ENCODE measurements around the gene AZIN2.

DNA sequence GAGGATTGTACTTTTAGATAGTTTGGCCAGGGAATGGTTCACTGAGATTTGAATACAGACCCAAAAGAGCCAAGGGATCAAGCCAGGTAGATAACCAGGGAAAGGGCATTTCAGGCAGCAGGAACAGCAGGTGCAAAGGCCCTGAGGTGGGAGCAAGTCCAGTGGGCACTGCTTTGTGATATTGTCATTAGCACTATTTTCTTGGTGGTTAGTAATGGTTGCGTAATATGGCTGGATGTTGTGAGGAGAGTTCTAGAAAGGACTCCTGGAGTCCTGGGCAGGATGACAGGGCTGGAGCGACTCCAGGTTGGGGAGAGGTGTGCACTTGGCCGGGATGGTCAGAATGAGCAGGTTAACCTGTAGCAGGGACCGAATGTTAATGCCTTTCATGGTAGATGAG lies 4.4 kb downstream of the AZIN2 start:
- TF ChIP-seq, protein P1, sequence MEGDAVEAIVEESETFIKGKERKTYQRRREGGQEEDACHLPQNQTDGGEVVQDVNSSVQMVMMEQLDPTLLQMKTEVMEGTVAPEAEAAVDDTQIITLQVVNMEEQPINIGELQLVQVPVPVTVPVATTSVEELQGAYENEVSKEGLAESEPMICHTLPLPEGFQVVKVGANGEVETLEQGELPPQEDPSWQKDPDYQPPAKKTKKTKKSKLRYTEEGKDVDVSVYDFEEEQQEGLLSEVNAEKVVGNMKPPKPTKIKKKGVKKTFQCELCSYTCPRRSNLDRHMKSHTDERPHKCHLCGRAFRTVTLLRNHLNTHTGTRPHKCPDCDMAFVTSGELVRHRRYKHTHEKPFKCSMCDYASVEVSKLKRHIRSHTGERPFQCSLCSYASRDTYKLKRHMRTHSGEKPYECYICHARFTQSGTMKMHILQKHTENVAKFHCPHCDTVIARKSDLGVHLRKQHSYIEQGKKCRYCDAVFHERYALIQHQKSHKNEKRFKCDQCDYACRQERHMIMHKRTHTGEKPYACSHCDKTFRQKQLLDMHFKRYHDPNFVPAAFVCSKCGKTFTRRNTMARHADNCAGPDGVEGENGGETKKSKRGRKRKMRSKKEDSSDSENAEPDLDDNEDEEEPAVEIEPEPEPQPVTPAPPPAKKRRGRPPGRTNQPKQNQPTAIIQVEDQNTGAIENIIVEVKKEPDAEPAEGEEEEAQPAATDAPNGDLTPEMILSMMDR (IDR thresholded peaks at IDR 0.05) = no peak
- TF ChIP-seq POLR2A (IDR thresholded peaks at IDR 0.05) = no peak

Measured in adrenal gland (tissue), 5 donors.